Progenitor cell of endocrine pancreas (in vitro differentiated cells): Measurements from ENCODE around the gene FRZB. TPM values are rescaled to one million over a fixed set of nuclear protein-coding genes. Genes with fewer than 3 reads are reported as not detected.

ENCODE experiments used
- DNase-seq: peaks from one replicate; pipeline ENCODE4 v3.0.0; 2021; ENCODE audit warnings: low spot score; ENCODE audit not compliant: unreplicated experiment
- H3K27ac Mint-ChIP-seq: 2 replicates; pipeline ENCODE4 v1.8.0; 2021; ENCODE audit warnings: mild to moderate bottlenecking, moderate library complexity, mixed read lengths
- H3K27me3 Mint-ChIP-seq: 2 replicates; pipeline ENCODE4 v1.8.0; 2021; ENCODE audit warnings: mixed read lengths
- H3K36me3 Mint-ChIP-seq: 2 replicates; pipeline ENCODE4 v1.8.0; 2022; ENCODE audit warnings: mixed read lengths; ENCODE audit not compliant: insufficient read depth
- H3K4me1 Mint-ChIP-seq: 2 replicates; pipeline ENCODE4 v1.8.0; 2021; ENCODE audit warnings: low read depth, mixed read lengths
- H3K4me3 Mint-ChIP-seq: 2 replicates; pipeline ENCODE4 v1.8.0; 2021; ENCODE audit warnings: low read depth, mild to moderate bottlenecking, moderate library complexity, mixed read lengths
- H3K9me3 Mint-ChIP-seq: 2 replicates; pipeline ENCODE4 v1.8.0; 2021; ENCODE audit warnings: low read depth, mixed read lengths
- CTCF ChIP-seq: fragments of 200-600 bp; sonication (generic); IDR thresholded peaks from one replicate; pipeline ENCODE4 v1.5.0; 2021; ENCODE audit warnings: antibody characterized with exemption, mild to moderate bottlenecking; ENCODE audit not compliant: unreplicated experiment
- total RNA-seq: library from RNA; stranded (reverse); gene quantifications from 2 replicates; pipeline ENCODE4 v1.2.1, GENCODE V29; 2021

FRZB gene
- total RNA-seq, 1 donor from 2014 or later = 38.2 TPM

- TF ChIP-seq CTCF = peak; percentile 41
These were observed 3.8 kb upstream of the FRZB start for GRCh38 chr2:182870227-182870626.

GRCh38 chr2:182868054-182868796 is 1.8 kb upstream of the FRZB start:
- H3K4me1 Mint-ChIP-seq = peaks cover 33% of the 10 kb centered on the region
- no peaks in the 10 kb centered on the region for H3K9me3 Mint-ChIP-seq
- no peak overlapping the region for H3K27ac Mint-ChIP-seq
- H3K4me3 Mint-ChIP-seq = no peak overlapping the region
- no peak for DNase-seq
- TF ChIP-seq CTCF = no peak
- peaks cover 15% of the 10 kb centered on the region for H3K27me3 Mint-ChIP-seq
- H3K36me3 Mint-ChIP-seq = no peaks in the 10 kb centered on the region

More at GRCh38 chr2:182870227-182870626, 3.8 kb upstream of the FRZB start:
- H3K4me1 Mint-ChIP-seq = peaks cover 21% of the 10 kb centered on the region
- DNase-seq = no peak
- H3K27me3 Mint-ChIP-seq = peaks cover 7% of the 10 kb centered on the region
- no peak overlapping the region for H3K27ac Mint-ChIP-seq
- H3K36me3 Mint-ChIP-seq = peaks cover 5% of the 10 kb centered on the region
- H3K4me3 Mint-ChIP-seq = no peak overlapping the region
- H3K9me3 Mint-ChIP-seq = peaks cover 5% of the 10 kb centered on the region

- H3K36me3 Mint-ChIP-seq = no peaks in the 10 kb centered on the region
- peak overlapping the region; percentile 26 for H3K27ac Mint-ChIP-seq
- no peak for DNase-seq
These were observed 1.1 kb upstream of the FRZB start for GRCh38 chr2:182867426-182868053.

GRCh38 chr2:182866095-182866460 is 359 bp downstream of the FRZB start:
- DNase-seq = no peak
- H3K27me3 Mint-ChIP-seq = peaks cover 15% of the 10 kb centered on the region
- no peak for TF ChIP-seq CTCF
- peak overlapping the region; percentile 73 for H3K4me3 Mint-ChIP-seq
- peaks cover 40% of the 10 kb centered on the region for H3K4me1 Mint-ChIP-seq
- no peak overlapping the region for H3K27ac Mint-ChIP-seq
- H3K9me3 Mint-ChIP-seq = no peaks in the 10 kb centered on the region
- no peaks in the 10 kb centered on the region for H3K36me3 Mint-ChIP-seq

More at GRCh38 chr2:182867426-182868053, 1.1 kb upstream of the FRZB start:
- peak overlapping the region; percentile 73 for H3K4me3 Mint-ChIP-seq
- H3K9me3 Mint-ChIP-seq = no peaks in the 10 kb centered on the region
- peaks cover 36% of the 10 kb centered on the region for H3K4me1 Mint-ChIP-seq
- H3K27me3 Mint-ChIP-seq = peaks cover 15% of the 10 kb centered on the region
- no peak for TF ChIP-seq CTCF

GRCh38 chr2:182864949-182865570 is 1.4 kb downstream of the FRZB start:
- Mint-ChIP-seq H3K36me3 (no peaks in the 10 kb centered on the region), H3K27ac (no peak overlapping the region), H3K27me3 (peaks cover 15% of the 10 kb centered on the region), H3K4me1 (peaks cover 40% of the 10 kb centered on the region), H3K9me3 (no peaks in the 10 kb centered on the region), H3K4me3 (peak overlapping the region; percentile 73)
- DNase-seq = no peak
- TF ChIP-seq CTCF = no peak
